Measurements from ENCODE around the gene MYO15B. TPM values are rescaled to one million over a fixed set of nuclear protein-coding genes. Genes with fewer than 3 reads are reported as not detected.

The MYO15B gene
- total and polyA plus RNA-seq, 2 of the 13 experiments (the other 11 are each of a cell fraction or from before 2014, with no cell fraction given) = 2.8 to 8.1 TPM

- TF ChIP-seq CTCF (CRISPR knock-in tag; IDR thresholded peaks at IDR 0.05) = peak; percentile 90
- no peak for TF ChIP-seq FOXA1 (IDR thresholded peaks at IDR 0.05)
- TF ChIP-seq FOXA1 (CRISPR knock-in tag; IDR thresholded peaks at IDR 0.05) = no peak
- no peak; the same call in 1 of the 2 replicates for TF ChIP-seq ARID4A (CRISPR knock-in tag; IDR thresholded peaks at IDR 0.05; ENCODE audit: borderline replicate concordance)
- no peak for TF ChIP-seq ZNF670 (CRISPR knock-in tag; IDR thresholded peaks at IDR 0.05; ENCODE audit: borderline replicate concordance)
- peak; percentile 72 for TF ChIP-seq ZBTB7B (CRISPR knock-in tag; IDR thresholded peaks at IDR 0.05)
- TF ChIP-seq ZSCAN31 (CRISPR knock-in tag; IDR thresholded peaks at IDR 0.05; ENCODE audit: low read depth) = no peak
- 0 out of 2 replicates have a peak, but pooled peaks have one; percentile 10 for TF ChIP-seq FOXA3 (CRISPR knock-in tag; IDR thresholded peaks at IDR 0.05)
- no peak for TF ChIP-seq SALL2 (CRISPR knock-in tag; IDR thresholded peaks at IDR 0.05)
- TF ChIP-seq ARID2 (CRISPR knock-in tag; IDR thresholded peaks at IDR 0.05; ENCODE audit: borderline replicate concordance) = no peak
- no peak for TF ChIP-seq AKAP8 (CRISPR knock-in tag; IDR thresholded peaks at IDR 0.05)
- TF ChIP-seq ZNF501 (CRISPR knock-in tag; IDR thresholded peaks at IDR 0.05) = 0 out of 2 replicates have a peak, but pooled peaks have one; percentile 28
- peak; percentile 50; the same call in 1 of the 2 replicates for TF ChIP-seq KDM2A (CRISPR knock-in tag; IDR thresholded peaks at IDR 0.05; ENCODE audit: borderline replicate concordance, low read depth)
- TF ChIP-seq ZNF605 (CRISPR knock-in tag; IDR thresholded peaks at IDR 0.05) = 0 out of 2 replicates have a peak, but pooled peaks have one; percentile 47
- peak; percentile 74 for TF ChIP-seq PATZ1 (CRISPR knock-in tag; IDR thresholded peaks at IDR 0.05)
- TF ChIP-seq SALL1 (CRISPR knock-in tag; IDR thresholded peaks at IDR 0.05) = peak; percentile 31; the same call in 1 of the 2 replicates
- no peak for TF ChIP-seq ZMAT3 (CRISPR knock-in tag; conservative IDR thresholded peaks at IDR 0.05)
- TF ChIP-seq STAT6 (CRISPR knock-in tag; IDR thresholded peaks at IDR 0.05; ENCODE audit: borderline replicate concordance) = no peak
- no peak for TF ChIP-seq KAT8 (CRISPR knock-in tag; IDR thresholded peaks at IDR 0.05)
- no peak for TF ChIP-seq REL (CRISPR knock-in tag; conservative IDR thresholded peaks at IDR 0.05)
Observed at GRCh38 chr17:75652934-75653549, 65.4 kb downstream of the MYO15B start (continued).

Measured in HepG2 (cell line).